NCI-H146 treated with DMSO at 0.1 percent for 48 hours (cell line): ENCODE measurements around the gene PARD3B.

Source experiments
- DNase-seq: peaks from one replicate; lab custom pipeline; 2025; ENCODE audit not compliant: unreplicated experiment; lab: John Stamatoyannopoulos, UW

Gene PARD3B

GRCh38 chr2:204984518-204984917 is 439.2 kb downstream of the PARD3B start:
- DNase-seq: no peak

- no peak for DNase-seq
These were observed 441.4 kb downstream of the PARD3B start for GRCh38 chr2:204986641-204987040.

- no peak for DNase-seq
These were observed 443.6 kb downstream of the PARD3B start for GRCh38 chr2:204988836-204989235.

GRCh38 chr2:204989877-204990276 is 444.6 kb downstream of the PARD3B start:
- no peak for DNase-seq

GRCh38 chr2:205001300-205001966 is 456.2 kb downstream of the PARD3B start:
- DNase-seq: no peak

GRCh38 chr2:205002390-205002789 is 457.1 kb downstream of the PARD3B start:
- DNase-seq: no peak

- no peak for DNase-seq
These were observed 458.0 kb downstream of the PARD3B start for GRCh38 chr2:205003288-205003687.

GRCh38 chr2:205010196-205010595 is 464.9 kb downstream of the PARD3B start:
- no peak for DNase-seq

- no peak for DNase-seq
These were observed 465.8 kb downstream of the PARD3B start for GRCh38 chr2:205011031-205011430.

GRCh38 chr2:205012961-205013360 is 467.7 kb downstream of the PARD3B start:
- no peak for DNase-seq

- no peak for DNase-seq
These were observed 468.3 kb downstream of the PARD3B start for GRCh38 chr2:205013586-205013985.

- DNase-seq: no peak
These were observed 468.9 kb downstream of the PARD3B start for GRCh38 chr2:205014201-205014600.

GRCh38 chr2:205017381-205017780 is 472.1 kb downstream of the PARD3B start:
- DNase-seq: peak; percentile 32

GRCh38 chr2:205017912-205018311 is 472.6 kb downstream of the PARD3B start:
- no peak for DNase-seq

- DNase-seq: no peak
These were observed 475.4 kb downstream of the PARD3B start for GRCh38 chr2:205020673-205021072.

- DNase-seq: no peak
These were observed 477.6 kb downstream of the PARD3B start for GRCh38 chr2:205022841-205023240.

- no peak for DNase-seq
These were observed 479.7 kb downstream of the PARD3B start for GRCh38 chr2:205024822-205025518.

GRCh38 chr2:205025580-205026240 is 480.4 kb downstream of the PARD3B start:
- no peak for DNase-seq

- DNase-seq: no peak
These were observed 485.4 kb downstream of the PARD3B start for GRCh38 chr2:205030695-205031094.

- no peak for DNase-seq
These were observed 486.8 kb downstream of the PARD3B start for GRCh38 chr2:205032093-205032551.

- DNase-seq: no peak
These were observed 488.2 kb downstream of the PARD3B start for GRCh38 chr2:205033431-205033830.

GRCh38 chr2:205034034-205034433 is 488.8 kb downstream of the PARD3B start:
- no peak for DNase-seq
